Superior temporal gyrus (tissue), 1 donor: Measurements from ENCODE around the gene ROPN1B.

Experiments used
- DNase-seq: peaks from one replicate; pipeline ENCODE4 v3.0.0-alpha.2; 2016; ENCODE audit errors: extremely low spot score

ROPN1B gene

GRCh38 chr3:126030455-126030854 is 61.5 kb downstream of the ROPN1B start:
- DNase-seq, result no peak

- no peak for DNase-seq
Observed at GRCh38 chr3:126031981-126032471, 63.0 kb downstream of the ROPN1B start.
